ENCODE data around the gene PTPRN2.

The PTPRN2 gene

DNA sequence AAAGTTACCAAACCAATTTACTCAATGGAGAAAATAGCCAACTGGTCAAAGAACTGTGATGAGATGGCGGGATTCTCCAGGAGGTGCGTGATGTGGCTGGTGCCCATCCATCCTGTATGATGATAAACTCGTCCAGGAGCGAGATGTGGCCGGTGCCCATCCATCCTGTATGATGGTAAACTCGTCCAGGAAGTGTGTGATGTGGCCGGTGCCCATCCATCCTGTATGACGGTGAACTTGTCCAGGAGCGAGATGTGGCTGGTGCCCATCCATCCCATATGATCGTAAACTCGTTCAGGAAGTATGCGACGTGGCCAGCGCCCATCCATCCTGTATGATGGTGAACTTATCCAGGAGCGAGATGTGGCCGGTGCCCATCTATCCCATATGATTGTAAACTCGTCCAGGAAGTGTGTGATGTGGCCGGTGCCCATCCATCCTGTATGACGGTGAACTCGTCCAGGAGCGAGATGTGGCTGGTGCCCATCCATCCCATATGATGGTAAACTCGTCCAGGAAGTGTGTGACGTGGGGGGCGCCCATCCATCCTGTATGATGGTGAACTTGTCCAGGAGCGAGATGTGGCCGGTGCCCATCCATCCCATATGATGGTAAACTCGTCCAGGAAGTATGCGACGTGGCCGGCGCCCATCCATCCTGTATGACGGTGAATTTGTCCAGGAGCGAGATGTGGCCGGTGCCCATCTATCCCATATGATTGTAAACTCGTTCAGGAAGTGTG is 754.6 kb downstream of the PTPRN2 start:
- no peak for DNase-seq (ENCODE audit: low read depth in 2 of 2)

- DNase-seq (ENCODE audit: low read depth in 2 of 2) = no peak
Measured at GRCh38 chr7:157832421-157832820, 755.2 kb downstream of the PTPRN2 start.

DNA sequence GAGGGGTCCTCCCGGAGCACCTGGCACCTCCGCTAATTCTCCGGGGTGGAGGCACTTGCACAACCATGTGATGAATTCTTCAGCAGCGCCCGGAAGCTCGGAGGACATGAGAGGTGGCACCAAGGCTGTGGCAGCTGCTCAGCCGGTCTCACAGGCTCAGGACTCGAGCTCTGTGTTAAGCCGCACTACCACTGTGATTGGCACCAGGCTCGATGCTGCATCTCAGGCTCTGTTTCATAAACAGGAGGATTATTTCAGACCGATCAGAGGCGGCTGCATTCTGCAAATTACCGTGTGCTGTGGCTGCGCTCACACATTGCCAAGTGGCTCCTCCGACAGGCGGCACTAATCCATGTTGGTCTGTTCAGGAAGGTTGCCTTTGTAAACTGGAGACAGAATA is 755.6 kb downstream of the PTPRN2 start:
- no peak for DNase-seq (ENCODE audit: low read depth in 2 of 2)

DNA sequence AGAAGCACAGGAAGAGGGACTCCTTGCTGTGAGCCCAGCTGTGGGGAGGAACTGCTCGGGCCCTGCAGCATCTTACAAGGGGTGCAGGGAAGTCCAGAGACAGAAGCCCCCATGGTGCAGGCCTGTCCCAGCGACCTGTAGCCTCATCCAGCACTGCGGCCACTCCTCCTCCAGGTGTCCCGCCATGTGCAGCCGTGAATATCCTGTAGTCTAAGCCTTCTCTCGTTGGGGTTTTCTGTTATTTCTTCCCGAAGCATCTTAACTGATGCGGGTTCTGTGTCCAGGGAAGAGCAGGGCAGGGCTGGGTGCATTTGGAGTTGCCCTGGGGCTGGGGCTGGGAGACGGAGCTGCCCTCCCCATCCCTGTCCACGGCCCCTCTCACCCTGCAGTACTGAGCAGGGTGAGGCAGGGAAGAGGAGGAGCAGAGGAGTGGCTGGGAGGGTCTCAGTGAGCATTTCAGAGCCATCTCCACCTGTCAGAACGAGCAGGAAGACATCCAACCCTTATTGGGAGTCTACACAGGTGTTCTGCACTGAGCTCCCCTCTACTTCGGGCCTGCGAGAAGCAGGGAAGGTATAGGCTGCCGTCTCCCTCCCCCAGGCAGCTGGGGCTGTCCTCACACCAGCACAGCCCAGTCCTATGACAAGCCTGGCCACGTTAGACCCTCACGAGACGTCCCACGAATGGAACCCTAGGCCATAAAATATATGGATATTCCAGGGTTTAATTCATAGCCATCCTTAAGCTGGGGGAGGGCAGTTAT is 756.3 kb downstream of the PTPRN2 start:
- no peak for DNase-seq (ENCODE audit: low read depth in 2 of 2)

- no peak for DNase-seq (ENCODE audit: low read depth in 2 of 2)
Measured at GRCh38 chr7:157830331-157830730, 757.3 kb downstream of the PTPRN2 start.

GRCh38 chr7:157829491-157829890 is 758.1 kb downstream of the PTPRN2 start:
- no peak for DNase-seq (ENCODE audit: low read depth in 2 of 2)

DNA sequence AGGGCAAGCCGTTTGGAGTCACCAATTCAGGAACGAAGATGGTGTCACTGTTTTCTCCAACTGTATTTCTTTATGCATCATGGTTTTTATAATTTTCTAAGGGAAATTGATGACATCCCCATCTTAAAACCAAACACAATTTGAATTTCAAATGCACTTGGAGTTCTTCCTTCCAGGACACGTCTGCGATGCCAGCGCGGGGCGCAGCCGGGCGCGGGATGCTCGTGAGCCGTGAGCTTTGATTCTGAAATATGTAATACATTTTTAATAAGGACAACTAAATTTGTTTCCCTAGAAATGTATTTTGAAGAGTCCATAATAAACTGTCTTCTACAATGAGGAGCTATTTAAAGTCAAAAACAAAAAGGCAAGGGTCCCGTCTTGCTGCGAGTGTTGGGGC is 758.7 kb downstream of the PTPRN2 start:
- DNase-seq (ENCODE audit: low read depth in 2 of 2) = no peak

GRCh38 chr7:157828190-157828589 is 759.4 kb downstream of the PTPRN2 start:
- no peak for DNase-seq (ENCODE audit: low read depth in 2 of 2)

DNA sequence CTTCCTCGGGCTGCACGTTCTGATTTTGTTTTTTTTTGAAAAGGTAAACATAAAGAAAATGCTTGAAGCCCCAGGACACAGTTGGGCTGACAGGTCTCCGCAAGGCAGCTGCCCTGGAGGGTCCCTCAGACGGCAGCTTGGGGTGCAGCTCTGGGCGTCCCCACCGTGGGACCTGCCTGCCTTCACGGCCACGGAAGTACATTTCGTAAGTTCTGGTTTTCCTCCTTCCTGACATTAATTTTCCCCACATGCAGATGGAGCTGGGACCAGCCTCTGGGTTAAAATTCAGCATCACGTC is 759.8 kb downstream of the PTPRN2 start:
- DNase-seq (ENCODE audit: low read depth in 2 of 2) = no peak

GRCh38 chr7:157827045-157827862 is 760.4 kb downstream of the PTPRN2 start:
- no peak for DNase-seq (ENCODE audit: low read depth in 2 of 2)

DNA sequence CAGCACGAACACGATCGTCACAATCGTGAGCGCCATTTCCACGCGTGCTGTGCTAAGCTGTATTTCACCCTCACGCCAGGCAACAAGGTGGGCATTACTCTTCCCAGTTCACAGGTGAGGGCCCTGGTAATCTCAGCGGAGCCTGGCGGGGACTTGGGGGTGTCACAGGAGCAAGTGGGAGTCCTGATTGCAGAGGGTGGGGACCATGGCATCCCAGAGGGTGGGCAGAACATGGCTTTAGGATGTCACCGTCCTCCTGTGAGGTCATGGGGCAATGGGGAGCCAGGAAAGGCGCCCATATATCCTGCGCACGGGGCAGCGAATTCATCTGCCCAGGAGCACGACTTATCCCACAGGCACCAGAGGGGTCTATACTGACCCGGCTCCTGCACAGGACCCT is 761.1 kb downstream of the PTPRN2 start:
- DNase-seq (ENCODE audit: low read depth in 2 of 2) = no peak

GRCh38 chr7:157825325-157825724 is 762.3 kb downstream of the PTPRN2 start:
- DNase-seq (ENCODE audit: low read depth in 2 of 2) = no peak

DNA sequence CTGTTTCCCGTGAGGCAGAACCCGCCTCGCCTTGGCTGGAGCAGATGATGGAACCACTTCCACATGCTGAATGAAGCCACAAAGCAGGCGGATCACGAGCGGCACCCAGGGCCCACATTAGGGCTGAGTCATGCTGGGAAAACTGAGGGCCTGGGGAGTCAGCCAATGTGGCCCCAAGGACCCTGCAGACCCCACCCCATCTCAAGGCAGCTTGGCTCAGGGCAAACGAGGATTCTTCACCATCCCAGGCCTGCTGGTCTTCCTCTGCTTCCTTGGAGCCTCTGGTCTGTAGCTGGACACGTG is 762.9 kb downstream of the PTPRN2 start:
- no peak for DNase-seq (ENCODE audit: low read depth in 2 of 2)

DNA sequence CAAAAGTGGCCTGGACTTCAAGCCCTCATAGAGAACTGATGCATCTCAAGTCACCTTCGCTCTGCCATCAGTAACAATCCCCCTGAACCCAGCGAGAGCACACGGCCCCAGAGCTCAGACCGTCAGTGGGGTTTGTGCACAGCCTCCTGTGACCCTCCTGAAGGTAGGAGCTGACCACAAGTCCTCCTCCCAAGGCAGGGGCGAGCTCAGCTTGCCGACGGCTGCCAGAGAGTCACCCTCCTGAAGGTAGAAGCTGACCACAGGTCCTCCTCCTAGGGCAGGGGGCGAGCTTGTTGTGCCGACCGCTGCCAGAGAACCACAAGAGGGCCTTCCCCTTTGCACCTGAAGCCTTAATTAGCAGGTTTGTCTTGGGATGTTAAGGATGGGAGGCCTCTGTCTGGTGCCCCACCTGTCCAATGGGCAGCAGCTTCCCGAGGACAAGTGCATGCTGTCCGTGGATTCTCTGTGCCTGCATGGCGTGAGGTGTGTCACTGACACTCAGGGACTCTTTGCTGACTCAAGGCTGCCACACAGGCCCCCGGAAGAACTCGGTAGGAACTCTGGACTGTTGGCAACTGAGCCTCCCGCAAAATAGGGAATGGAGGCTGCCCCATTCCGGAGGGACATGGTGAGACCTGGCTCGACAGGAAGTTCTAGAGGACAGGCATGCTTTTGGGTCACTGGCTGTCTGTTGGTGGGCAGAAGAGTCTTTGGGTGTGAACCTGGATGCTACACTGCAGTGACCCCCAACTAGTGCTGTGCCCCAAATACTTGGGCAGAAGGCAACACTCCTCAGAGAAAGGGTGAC is 763.4 kb downstream of the PTPRN2 start:
- DNase-seq (ENCODE audit: low read depth in 2 of 2) = no peak

DNA sequence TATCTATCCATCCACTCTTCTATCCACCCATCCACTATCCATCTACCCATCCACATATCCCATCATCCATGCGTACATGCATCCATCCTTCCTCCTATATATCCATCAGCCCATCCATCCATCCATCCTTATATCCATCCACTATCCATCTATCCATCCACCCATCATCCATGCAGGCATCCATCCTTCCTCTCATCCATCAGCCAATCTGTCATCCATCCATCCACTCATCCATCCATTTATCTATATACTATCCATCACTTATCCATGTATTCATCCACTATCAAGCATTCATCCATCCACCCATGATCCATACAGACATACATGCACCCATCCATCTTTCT is 765.0 kb downstream of the PTPRN2 start:
- no peak for DNase-seq (ENCODE audit: low read depth in 2 of 2)

DNA sequence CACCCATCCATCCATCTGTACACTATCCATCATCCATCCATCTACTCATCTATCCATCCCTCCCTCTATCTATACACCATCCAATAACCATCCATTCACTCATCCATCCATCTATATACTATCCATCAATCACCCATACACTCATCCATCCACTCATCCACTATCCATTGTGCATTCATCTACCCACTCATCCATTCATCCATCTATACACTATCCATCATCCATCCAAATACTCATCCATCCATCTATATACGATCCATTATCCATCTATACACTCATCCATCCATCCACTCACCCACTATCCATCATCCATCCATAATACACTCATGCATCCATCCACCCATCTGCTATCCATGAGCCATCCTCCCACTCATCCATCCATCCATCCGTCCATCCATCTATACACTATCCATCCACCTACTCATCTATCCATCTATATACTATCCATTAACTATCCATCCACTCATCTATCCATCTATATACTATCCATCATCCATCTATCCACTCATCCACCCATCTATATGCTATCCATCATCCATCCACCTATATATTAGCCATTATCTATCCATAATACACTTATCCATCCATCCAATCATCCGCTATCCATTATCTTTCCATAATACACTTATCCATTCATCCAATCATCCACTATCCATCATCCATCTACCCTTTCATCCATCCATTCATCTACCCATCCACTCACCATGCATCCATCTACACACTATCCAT is 765.5 kb downstream of the PTPRN2 start:
- DNase-seq (ENCODE audit: low read depth in 2 of 2) = no peak

GRCh38 chr7:157820796-157821195 is 766.8 kb downstream of the PTPRN2 start:
- DNase-seq (ENCODE audit: low read depth in 2 of 2) = no peak

DNA sequence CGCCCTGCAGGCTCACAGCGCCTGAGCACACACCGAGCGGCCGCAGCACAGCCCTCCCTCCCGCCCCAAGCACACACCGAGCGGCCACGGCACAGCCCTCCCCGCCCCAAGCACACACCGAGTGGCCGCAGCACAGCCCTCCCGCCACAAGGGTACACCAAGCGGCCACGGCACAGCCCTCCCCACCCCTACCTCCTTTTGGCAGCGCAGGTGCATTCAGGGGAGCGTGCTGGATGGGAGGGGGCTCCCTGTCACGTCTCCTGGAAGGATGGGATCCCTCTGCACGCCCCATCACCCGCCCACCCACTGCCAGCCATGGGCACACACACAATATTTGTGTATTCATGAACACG is 768.2 kb downstream of the PTPRN2 start:
- no peak for DNase-seq (ENCODE audit: low read depth in 2 of 2)

- DNase-seq (ENCODE audit: low read depth in 2 of 2) = no peak
Measured at GRCh38 chr7:157818701-157819454, 768.7 kb downstream of the PTPRN2 start.

GRCh38 chr7:157817944-157818700 is 769.5 kb downstream of the PTPRN2 start:
- no peak for DNase-seq (ENCODE audit: low read depth in 2 of 2)

All from stimulated activated CD8-positive, alpha-beta memory T cell treated with anti-CD3 and anti-CD28 coated beads, Interleukin-15, amount 100 ng/mL, for 48 hours (primary cell).